NCI-H446 (cell line): ENCODE data around the gene IDE.
A peak's percentile ranks its signal among the peaks of the same experiment; 100 is the strongest.
"Not testable (repeated sequence)": the region's sequence is repeated elsewhere in the genome, so short reads cannot be mapped to it uniquely, and the experiment has no call there.

Experiments
- DNase-seq, 2 experiments: peaks; one replicate each; lab custom pipeline; 2025; lab: John Stamatoyannopoulos, UW

The IDE gene

GRCh38 chr10:92573798-92574547, at the start of gene IDE:
IDE (minus strand) TSS chr10:92574093; CDS start chr10:92574019, 74 bp downstream.
- DNase-seq = peak; percentile 42 to 72

- no peak for DNase-seq
Observed at GRCh38 chr10:92619368-92619767, 45.5 kb upstream of the IDE start.

- DNase-seq = no peak
Observed at GRCh38 chr10:92615515-92615914, 41.6 kb upstream of the IDE start.

GRCh38 chr10:92604841-92605240, 30.9 kb upstream of the IDE start:
- no peak for DNase-seq

GRCh38 chr10:92598321-92598720, 24.4 kb upstream of the IDE start:
- no peak for DNase-seq

DNA sequence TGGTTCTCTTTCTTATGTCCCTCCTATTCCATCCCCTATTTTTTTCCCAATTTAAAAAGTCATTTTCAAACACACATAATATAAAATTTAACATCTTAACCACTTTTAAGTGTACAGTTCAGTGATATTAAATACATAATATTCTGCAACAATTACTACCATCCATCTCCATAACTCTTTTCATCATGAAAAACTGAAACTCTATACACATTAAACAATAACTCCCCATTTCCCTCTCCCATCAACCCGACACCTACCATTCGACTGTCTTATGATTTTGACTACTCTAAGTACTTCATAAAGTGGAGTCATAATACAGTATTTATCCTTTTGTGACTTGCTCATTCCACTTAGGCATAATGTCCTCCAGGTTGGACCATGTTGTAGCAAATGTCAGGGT, 21.6 kb upstream of the IDE start:
- no peak for DNase-seq

DNA sequence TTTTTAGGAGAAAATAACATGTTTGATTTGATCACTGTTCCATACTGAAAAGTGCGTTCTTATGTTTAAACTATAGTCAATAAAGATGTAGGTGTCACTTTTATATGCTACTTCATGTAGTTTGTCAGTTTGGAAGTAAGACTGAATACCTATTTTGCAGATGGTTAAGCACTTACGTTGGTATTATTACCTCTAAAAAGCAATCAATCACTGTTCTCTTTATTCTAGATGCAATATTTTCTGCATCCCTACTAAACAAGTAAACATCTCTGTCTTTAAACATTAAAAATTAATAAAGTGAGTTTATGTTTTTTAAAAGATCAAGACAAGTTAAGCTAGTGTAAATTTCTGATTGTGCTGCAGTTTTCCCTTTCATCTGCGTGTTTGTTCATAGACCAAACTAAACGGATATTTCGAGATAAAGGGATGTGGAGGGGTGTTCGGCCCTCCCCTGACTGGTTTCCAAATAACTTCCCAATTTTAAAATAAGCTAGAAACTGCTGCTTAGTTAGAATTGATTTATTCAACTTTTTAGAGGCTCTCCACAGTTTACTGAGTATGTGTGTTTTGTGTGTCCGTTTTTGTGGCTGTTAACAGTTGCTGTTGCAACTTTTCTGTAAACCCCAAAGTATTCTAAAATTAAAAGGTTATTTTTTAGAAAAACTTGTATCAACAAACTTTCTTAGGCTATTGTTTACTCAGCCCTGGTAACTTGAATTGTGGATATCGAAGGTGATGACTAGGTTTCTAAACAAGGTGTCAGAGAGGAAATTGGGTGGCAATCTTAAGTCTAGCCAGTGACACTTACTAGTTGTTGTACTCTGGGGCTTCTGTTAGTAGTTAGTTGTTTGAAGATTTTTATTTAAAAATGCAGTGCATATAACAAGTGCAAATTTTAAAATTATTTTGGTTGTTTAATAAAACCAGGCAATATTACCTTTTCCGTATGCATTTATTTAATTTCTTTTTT, 20.0 kb upstream of the IDE start:
- no peak for DNase-seq

- peak; percentile 89 to 93 for DNase-seq
Observed at GRCh38 chr10:92592761-92593618, 19.1 kb upstream of the IDE start, which contains the start of gene KIF11. KIF11 (plus strand) TSS chr10:92593130; CDS start chr10:92593376, 246 bp downstream.

DNA sequence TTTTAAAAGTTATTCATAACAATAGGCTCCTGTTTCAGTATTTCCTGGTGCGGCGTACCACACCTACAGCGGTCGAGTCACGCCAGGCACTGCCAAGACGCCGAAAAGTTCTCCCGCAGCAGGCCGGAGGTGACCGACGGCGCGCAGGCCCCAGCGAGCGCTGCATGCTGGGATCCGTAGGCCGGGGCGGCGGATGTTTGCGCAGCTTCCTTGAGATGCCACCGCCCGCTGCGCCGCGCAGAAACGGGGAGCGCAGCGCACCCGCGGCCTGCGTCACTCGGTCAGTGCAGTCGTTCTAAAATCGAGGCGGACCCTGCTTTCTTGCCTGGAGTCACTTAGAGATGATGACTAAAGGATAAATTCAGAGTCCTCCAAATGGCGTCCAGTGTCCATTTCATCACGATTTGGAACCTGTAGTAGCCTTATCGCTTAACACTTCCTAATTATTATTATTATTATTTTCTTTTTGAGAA, 17.7 kb upstream of the IDE start:
- DNase-seq = peak in 1 of 2 experiments; percentile 69

DNA sequence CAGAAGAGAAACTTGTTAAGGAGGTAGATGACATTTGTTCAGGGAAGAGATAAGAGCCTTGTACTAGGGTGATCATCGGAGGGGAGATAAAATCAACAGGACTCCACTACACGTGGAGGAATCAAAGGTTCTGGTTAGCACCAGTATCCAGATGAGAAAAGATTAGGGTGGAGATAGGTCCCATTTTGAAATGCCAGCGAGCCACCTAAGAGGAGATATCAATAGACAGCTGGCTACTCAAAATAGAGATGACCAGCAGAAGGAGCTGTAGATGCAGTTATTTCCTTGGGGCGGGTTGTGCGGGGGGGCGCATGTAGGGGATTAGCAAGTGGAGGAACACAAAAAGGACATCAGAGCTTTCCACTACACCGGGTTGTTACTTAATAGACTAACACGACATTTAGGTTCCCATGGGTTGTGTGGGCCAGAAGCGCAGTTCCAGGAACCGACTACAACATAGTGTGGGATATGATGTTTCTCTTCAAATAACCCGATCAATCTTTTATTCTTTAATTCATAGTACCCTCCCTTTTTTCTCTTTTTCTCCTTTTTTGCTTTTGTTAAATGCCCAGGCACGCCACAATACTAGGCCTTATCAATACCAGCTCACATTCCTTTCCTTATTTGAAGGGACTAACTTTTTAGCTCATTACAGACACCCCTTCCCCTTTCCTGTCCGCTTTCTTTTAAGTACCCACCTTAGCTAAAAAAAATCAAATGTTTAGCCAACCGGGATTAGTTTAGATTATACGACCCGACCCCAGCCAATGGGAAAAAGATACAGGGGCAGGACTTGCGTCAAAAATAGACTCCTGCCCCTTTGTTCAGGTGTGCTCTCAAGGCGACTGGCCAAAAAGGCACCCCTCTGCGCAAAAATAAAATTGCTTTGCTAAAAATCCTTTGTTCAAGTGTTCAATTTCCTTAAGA, 17.0 kb upstream of the IDE start:
- no peak for DNase-seq

DNA sequence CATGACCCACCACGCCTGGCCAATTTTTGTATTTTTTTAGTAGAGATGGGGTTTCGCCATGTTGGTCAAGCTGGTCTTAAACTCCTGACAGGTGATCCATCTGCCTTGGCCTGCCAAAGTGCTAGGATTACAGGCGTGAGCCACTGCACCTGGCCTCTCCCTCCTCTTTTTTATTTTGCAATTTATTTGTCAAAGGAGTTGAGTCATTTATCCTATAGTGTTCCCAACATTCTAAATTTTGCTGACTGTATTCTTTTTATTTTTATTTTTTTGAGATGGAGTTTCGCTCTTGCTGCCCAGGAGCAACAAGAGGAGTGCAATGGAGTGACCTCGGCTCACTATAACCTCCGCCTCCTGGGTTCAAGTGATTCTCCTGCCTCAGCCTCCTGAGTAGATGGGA, 8.5 kb upstream of the IDE start:
- DNase-seq = not testable (repeated sequence)

DNA sequence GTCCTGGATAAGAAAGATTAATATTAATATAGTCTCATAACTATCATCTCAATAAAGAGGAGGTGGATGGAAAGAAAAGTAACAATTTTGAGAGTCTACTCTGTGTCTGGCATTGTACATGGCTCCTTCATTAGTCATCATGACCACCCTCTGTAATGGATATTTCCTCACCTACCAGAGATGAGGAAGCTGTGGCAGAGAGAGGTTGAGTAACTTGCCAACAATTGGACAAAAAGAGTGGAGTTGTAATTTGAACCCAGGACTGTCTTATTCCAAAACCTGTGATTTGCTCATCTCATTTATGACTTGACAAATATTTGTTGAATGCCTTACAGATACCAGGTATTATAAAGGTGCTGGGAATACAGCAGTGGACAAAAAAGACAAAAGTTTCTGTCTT, 2.1 kb upstream of the IDE start:
- DNase-seq = no peak

DNA sequence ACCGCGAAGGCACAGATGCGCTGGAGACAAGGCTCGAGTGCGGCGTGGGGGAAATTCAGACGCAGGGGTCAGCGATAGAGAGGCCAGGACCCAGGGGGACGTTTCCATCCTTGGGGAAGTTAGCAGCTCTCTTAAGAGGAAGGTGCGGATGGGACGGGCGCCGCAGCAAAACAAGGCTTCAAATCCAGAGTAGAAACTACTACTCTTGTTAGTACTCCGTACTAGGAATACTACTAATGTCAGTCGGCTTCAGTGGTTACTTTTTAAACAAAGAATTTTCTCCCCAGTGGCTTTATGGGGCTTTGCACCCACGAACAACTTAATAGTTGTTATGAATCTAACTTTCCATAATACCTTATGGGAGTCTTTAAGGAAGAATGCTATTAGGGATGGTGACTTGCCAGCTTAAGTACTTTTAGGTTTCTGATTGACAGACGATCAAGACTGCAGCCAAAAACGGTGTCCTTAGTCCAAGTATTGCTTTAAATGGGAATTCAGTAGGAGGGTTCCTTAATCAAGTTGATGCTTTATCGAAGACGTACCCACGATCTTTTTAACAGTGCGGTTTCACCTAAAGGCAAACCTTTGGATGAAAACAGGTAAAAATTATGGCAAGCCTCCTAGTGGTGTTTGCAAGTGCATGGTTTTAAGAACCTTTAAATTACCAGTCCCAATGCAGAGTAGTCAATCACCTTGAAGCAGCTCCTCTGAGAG, 812 bp upstream of the IDE start:
- DNase-seq = peak; percentile 26 to 33

DNA sequence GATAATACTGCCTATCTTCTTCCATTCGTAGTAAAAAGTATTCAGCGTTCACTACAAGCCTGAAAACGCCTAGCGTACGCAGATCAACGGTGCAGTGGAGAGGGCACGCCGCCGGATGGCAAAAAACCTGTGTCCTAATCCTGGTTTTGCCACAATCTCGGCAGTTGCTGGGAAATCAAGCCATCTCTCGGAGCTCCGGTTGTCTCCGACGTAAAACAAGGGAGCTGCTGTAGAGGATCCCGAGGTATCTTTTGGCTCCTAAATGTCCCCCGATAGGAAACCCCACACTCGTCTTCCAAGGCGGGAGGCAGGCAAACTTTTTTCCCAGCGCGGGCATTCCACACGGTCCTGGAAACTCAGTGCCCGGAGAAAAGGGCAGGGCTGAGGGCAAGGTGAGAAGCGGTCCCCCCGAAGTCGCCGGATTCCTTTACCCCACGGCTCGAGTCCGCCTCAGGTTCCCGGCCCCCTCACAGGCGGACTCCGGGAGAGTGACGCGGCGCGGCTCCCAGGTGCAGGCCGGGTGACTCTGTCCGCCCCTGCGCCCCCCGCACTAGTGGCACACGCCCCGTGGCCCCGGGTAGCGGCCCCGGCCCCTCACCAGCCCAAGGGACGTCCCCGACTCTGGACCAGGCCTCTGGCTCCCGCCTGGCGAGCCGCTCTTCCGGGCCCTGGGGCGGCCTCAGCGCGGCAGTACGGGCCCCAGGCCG, 649 bp downstream of the IDE start:
- DNase-seq = no peak

GRCh38 chr10:92572362-92573090, 1.4 kb downstream of the IDE start:
- DNase-seq = no peak

- no peak for DNase-seq
Observed at GRCh38 chr10:92571649-92572048, 2.2 kb downstream of the IDE start.

DNA sequence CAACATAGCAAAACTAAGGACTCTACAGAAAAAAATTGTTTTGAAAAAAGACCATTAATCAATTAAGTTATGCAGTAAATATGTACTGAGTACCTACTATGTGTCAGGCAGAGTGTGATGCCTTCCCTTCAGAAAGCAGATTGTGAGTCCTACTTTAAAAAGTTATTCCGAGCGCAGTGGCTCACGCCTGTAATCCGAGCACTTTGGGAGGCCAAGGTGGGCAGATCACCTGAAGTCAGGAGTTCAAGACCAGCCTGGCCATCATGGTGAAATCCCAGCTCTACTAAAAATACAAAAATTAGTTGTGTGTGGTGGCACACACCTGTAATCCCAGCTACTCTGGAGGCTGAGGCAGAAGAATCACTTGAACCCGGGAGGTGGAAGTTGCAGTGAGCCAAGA, 4.2 kb downstream of the IDE start:
- not testable (repeated sequence) for DNase-seq

DNA sequence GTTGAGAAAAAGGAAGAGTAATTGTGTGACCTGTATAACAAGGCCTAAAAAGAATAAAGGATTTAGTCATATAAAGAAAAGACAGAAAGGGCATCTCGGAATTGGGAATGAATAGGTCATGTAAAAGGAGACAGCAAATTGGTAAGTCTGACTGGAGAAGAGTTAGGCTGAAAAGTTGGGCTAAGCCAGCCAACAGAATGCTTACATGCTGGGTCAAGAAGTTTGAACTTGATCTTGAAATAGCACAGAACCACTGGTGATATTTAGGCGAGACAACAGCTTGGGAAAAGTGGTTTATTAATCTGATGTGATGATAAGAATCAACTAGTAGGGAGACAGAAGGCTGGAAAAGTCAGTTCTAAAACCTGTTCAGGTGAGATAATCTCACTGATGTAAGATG, 4.8 kb downstream of the IDE start:
- DNase-seq = no peak
